ENCODE measurements around the gene GPER1.
"Not testable (repeated sequence)": the region's sequence is repeated elsewhere in the genome, so short reads cannot be mapped to it uniquely, and the experiment has no call there.

The GPER1 gene

GRCh38 chr7:1087952-1088920 is at the start of gene GPER1:
GPER1 (plus strand) TSS chr7:1088113; CDS start chr7:1091729, 3,616 bp downstream.
- no peak for DNase-seq (ENCODE audit: low read depth, low spot score)

GRCh38 chr7:1040233-1040632 is 47.7 kb upstream of the GPER1 start:
- not testable (repeated sequence) for DNase-seq (ENCODE audit: low read depth, low spot score)

- no peak for DNase-seq (ENCODE audit: low read depth, low spot score)
These were observed 47.1 kb upstream of the GPER1 start for GRCh38 chr7:1040790-1041189.

DNA sequence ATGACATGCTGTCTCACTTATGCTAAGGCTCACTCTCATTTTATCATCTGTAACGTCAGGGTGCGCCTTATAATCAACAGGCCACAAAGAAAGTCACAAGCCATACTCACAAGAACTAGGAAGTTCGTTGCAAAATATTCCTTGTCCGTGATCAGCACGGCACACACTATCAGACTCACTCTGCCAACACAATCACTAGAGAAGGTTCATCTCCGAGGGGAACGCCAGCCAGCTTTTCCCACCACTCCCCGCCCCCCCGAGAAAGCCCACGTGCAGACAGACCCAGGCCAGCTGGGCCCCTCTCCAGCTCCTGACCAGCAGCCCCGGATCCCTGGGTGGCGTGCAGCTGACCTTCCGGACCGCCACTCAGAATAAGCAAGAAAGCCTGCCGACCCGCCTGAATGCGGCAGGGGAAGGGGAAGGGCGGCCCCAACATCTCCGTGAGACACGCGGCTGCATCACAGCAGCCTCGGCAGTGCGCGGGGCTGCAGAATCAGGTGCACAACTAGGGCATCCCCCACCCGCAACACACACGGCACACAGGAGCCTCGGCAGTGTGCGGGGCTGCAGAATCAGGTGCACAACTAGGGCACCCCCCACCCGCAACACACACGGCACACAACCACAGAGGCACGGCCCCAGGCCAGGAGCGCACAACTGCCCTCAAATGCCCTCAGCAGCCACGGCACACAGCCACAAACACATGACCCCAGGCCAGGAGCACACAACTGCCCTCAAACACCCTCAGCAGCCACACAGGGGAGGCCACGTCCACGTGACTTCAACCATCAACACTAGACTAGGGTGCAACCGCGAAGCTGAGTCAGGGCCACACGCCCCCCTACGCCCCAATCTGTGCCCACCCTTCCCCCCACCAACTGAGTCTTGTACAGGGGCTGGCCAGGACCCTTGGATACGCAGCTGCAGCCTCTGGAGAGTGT is 46.1 kb upstream of the GPER1 start:
- no peak for DNase-seq (ENCODE audit: low read depth, low spot score)

- DNase-seq (ENCODE audit: low read depth, low spot score) = no peak
These were observed 45.5 kb upstream of the GPER1 start for GRCh38 chr7:1042492-1042833.

DNA sequence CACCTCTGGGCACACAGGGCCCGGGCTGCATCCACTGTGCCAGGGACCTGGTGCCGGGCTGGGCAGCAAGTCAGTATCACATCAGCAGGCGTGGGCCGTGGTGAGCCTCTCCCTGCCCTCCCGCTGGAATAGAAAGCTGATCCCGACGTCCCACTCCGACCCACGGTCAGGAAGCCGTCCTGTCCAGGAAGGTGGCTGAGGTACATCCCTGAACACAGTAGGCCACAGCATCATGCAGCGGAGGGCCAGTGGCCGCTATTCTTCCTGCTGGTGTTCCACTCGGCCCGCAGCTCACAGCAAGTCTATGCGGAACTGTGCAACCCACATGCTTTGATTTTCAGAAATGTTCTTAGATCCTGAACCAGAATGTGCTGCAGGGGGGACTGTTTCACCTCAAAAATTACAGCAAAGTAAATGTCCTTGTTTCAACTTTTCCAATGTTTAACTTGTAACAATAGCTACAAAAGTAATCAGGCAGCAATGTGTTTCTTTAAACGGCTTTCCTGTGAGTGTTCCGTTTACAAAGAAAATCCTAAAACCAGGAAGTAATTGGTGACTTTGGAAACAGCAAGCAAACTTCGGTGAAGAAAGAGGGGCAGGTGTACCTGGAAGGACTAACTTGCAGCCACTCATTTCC is 44.2 kb upstream of the GPER1 start:
- no peak for DNase-seq (ENCODE audit: low read depth, low spot score)

DNA sequence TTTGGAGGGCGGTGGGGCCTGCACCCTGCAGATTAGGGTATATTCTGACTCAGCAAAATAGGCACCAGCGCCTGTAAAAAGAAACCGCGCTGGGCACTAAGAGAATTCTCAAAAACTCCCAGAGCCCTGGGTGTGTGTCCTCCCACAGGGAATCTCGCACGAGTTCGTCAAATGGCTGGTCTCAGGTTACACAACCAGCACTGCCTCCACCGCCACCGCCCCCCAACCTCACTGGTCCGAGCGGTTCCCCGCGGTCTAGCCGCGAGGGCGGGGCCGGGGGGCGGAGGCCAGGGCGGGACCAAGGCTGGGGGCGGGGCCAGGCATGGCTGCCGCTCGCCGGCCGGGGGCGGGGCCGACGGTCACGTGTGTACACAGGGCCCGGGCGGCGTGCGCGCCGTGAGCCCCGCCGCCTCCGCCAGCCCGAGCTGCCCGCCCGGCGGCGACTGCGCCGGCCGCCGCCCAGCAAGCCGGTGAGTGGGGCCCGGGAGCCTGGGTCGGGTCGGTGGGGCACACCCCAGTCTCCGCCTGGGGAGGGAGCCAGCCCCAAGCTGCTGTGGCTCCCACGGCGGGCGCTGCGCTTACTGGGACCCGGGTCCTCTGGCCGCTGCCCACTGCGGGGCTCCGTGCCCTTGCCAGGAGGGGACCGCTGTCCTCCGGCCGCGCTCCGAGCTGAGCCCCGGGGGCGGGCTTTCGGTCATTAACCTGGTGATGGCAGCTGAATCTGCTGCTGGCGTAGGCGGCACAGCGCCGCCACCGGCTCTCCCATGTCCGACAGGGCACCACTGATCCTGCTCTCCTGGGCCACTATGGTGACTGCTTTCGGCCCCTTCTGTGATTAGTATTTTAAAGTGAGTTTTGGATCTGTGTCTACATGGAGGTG is 43.5 kb upstream of the GPER1 start, which contains the start of gene GPR146:
TSS of gene GPR146 (plus strand) at position 358 of the 880 bp plus-strand sequence. CDS start 12,970 bp downstream, outside the sequence.
- no peak for DNase-seq (ENCODE audit: low read depth, low spot score)

DNA sequence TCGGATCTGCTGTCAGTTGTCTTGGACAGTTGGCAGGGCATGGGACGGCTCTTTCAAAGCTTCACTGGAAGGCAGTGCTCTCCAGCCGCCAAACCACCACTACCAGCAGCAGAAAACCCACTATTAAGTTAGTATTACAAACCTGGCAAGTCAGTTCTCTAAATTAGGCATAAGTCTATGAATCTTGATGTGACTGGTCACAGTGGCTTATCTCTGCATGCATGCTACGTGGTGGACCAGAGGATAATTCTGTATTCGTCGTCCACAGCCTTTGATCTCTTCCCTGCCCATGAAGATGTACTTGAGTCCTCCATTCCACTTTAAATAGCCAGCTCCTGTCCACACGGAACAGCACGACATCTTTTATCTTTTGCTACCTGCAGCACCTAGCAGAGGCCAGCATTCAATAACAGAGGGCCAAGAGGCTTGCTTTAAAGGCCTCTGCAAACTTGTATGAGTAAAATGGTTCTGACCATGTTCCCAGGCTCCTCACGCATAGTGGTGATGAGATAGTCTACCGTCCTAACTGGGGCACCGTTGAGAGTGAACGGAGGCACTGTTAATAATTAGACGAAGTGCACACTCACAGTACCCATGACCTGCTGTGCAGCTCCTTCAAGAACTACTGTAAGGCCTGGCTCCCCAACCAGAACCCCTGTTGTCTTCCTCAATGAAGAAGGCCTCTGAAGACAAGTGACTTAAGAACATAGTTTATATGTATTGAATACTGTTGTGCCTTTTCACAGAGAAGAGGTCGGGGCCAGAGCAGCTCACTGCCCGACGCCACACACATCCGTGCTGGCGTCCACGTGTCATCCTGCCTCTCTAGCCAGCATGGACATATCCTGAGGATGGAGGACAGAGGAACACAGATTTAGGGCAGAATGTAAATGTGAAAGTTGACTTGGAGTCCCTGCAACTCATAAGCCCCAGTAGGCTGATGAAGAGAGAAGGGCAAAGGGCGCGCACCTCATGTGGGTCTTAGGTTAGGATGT is 42.5 kb upstream of the GPER1 start:
- no peak for DNase-seq (ENCODE audit: low read depth, low spot score)

DNA sequence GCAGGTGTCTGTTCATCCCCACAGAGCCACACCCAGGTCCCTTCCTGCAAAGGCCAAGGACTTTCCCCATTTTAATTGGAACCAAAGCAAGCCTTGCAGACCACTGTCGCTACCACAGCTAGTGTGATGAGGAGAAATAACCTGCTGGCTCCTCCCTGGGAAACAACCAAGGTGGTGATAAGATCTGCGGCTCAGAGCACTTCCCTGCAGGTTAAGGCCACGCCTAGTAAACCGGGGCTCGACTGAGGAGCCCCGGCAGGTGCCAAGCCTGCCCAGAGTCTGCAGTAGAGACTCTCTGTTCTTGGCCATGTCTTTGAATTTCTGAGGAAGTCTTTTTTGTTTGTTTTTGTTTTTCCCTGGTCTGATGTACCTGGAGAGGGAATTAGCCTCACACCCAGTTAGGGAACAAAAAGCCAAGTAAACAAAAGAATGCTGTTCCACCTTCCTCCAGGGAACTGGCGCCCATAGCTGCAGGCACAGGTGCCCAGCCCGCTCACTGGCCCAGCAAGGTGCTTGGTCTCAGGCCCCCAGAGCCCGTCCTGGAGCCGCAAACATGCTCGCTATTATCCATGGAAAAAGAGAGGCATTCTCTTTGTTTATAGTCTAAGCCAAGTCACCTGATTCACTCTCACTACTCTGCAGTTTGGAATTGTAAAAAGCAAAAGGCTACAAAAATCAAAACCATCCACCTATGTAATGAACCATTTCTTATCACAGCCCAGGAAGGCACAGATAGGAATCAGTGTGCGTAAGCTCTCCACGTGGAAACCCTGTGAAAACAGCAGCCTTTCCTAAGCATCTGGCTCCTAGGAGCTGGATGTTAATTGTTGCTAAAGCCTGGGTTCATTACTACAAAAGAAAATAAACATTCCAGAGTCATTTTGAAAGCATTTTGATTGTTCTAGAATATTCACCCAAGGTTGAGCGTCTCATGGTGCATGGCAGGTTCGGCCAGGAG is 40.9 kb upstream of the GPER1 start:
- no peak for DNase-seq (ENCODE audit: low read depth, low spot score)

DNA sequence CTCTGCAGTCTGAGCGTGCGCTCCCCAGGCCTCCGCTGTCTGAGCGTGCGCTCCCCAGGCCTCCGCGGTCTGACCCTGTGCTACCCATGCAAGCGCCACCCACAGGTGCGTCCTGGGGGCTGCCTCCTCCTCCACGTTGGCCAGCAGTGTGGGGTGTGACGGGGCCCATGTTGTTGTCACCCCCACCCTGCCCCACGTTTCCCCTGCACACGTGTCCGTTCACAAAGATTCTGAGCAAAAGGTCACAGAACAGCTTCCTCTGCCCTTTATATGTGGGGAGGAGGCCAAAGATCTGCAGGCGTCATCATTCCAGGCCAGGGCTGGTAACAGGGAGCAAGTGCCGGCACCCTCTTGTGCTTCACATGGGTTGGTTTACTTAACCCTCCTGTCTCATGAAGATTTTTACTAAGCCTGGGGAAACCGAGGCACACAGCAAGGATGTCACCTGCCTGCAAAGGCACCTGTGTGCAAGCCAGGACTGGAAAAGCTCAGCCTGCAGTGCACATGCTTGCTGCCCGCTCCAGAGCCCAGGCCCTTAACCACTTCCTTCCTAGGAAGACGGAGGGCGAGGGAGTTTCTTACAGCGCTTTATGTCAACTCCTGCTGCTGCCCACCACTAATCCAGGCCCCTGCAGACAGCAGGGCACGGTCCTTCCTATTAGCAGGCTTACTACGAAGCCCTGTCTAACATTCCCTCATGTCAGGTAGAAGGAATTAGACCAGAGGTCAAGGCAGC is 38.7 kb upstream of the GPER1 start:
- no peak for DNase-seq (ENCODE audit: low read depth, low spot score)

GRCh38 chr7:1049801-1050200 is 38.1 kb upstream of the GPER1 start:
- DNase-seq (ENCODE audit: low read depth, low spot score) = no peak

GRCh38 chr7:1050254-1050906 is 37.5 kb upstream of the GPER1 start:
- DNase-seq (ENCODE audit: low read depth, low spot score) = no peak

DNA sequence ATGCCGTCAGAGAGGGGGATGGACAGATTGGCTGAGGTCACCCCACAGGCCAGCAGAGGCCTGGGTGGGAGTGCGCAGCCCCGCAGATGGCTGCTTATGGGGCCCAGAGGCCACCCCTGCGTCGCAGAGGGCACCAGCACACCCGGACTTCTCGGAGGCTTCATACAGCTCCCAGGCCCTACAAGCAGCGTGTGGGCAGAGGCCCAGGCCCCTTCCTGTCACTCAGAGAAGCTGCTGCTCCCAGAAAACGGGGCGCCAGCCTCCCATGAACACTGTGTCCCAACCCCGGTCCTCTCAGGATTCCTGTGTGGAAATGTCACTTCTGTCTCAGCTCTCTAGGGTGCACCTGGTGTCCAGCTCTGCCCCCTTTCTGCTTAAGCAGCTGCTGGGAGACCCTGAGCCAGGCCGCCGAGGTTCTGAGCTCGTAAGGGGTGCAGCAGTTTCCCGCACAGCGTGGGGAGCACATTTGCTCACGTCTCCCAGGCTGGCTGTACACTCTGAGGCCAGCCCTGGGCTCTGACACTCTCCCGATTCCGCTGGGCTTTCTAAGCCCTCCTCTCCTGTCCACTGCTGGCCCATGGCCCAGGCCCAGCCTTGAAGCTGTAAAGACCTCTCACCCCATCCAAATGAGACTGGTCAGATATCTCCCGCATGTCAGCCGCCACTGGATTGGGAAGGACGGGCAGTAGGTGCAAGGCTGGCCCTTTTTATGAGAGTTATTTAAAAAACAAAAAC is 36.8 kb upstream of the GPER1 start:
- no peak for DNase-seq (ENCODE audit: low read depth, low spot score)

DNA sequence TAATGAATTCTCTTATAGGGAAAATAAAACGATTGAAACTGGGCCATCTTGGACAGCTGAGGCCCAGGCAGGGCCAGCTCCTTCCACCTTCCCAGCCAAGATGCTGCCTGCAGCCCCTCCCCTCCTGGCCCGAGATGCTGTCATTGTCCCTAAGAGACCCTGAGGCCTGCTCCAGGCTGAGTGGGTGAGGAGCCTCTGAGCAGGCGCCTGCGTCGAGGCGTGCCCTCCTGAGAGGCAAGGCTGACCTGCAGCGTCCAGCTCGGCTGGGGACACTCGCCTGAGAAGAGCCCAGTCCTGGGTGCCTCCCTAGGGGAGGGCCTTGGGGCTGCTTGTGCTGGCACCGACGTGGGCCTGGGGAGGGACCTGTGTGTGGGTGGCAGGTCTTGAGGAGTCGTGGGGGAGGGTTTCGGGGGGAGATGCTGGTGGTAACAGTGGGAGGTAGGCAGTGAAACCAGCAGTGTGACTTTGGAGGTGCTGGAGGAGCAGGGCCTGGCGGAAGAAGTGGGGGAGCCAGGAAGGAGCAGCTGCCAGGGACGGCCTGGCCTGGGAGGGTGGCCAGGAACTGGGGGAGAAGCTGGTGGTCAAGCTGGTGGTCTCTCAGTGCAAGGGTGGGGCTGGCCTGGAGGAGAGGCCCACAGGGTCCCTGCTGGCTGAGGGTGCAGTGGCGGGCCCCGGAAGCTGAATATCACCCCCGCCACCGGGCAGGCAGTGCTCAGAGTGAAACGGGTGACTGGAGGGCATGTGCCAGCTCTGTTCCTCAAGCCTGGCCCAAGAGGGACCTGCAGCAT is 35.7 kb upstream of the GPER1 start:
- DNase-seq (ENCODE audit: low read depth, low spot score) = no peak

GRCh38 chr7:1053002-1053411 is 34.9 kb upstream of the GPER1 start:
- DNase-seq (ENCODE audit: low read depth, low spot score) = no peak
